Bronchial epithelial cell (primary cell): ENCODE results near the gene NELL1. TPM values are rescaled to one million over a fixed set of nuclear protein-coding genes. Genes with fewer than 3 reads are reported as not detected.
A peak's percentile ranks its signal among the peaks of the same experiment; 100 is the strongest.

ENCODE experiments used
- DNase-seq: peaks from one replicate; pipeline ENCODE4 v3.0.0-alpha.2; 2010; ENCODE audit warnings: low read depth
- FAIRE-seq: peaks from 2 replicates; lab custom pipeline; 2011; peaks lifted over from hg19 to GRCh38; lab: Jason Lieb, UNC
- H3K27me3 ChIP-seq: 2 replicates; pipeline ENCODE4 v1.5.1; 2011; ENCODE audit warnings: low read length; ENCODE audit not compliant: control insufficient read depth, insufficient read depth
- H3K36me3 ChIP-seq: 2 replicates; pipeline ENCODE4 v1.5.1; 2011; ENCODE audit warnings: low read length; ENCODE audit not compliant: control insufficient read depth, insufficient read depth
- H3K4me3 ChIP-seq: 2 replicates; pipeline ENCODE4 v1.5.1; 2011; ENCODE audit warnings: mild to moderate bottlenecking, low read depth, low read length, control low read depth
- CTCF ChIP-seq: IDR thresholded peaks from 2 replicates; pipeline ENCODE4 v1.5.1; 2011; ENCODE audit warnings: mild to moderate bottlenecking, moderate library complexity, low read length, control low read depth, inconsistent platforms; ENCODE audit not compliant: insufficient read depth, severe bottlenecking
- total RNA-seq: library from RNA; depleted of rRNA; stranded (reverse); fragments of >200 nt; gene quantifications from 2 replicates; pipeline ENCODE4 v1.2.1, GENCODE V29; 2014

The NELL1 gene
- total RNA-seq, 1 donor from 2014 or later, result not detected

- peak; percentile 23 for FAIRE-seq
Observed at GRCh38 chr11:21257461-21257860, 588.1 kb downstream of the NELL1 start.

GRCh38 chr11:21258414-21258813 is 589.0 kb downstream of the NELL1 start:
- DNase-seq (no peak), FAIRE-seq (no peak)
- H3K27me3 ChIP-seq, result no peaks in the 10 kb centered on the region
- TF ChIP-seq CTCF, result no peak
- no peaks in the 10 kb centered on the region for H3K36me3 ChIP-seq
- no peak overlapping the region for H3K4me3 ChIP-seq

More at GRCh38 chr11:21257461-21257860, 588.1 kb downstream of the NELL1 start:
- no peak for TF ChIP-seq CTCF
- Histone ChIP-seq H3K36me3 (no peaks in the 10 kb centered on the region), H3K4me3 (no peak overlapping the region), H3K27me3 (no peaks in the 10 kb centered on the region)
- DNase-seq, result no peak

DNA sequence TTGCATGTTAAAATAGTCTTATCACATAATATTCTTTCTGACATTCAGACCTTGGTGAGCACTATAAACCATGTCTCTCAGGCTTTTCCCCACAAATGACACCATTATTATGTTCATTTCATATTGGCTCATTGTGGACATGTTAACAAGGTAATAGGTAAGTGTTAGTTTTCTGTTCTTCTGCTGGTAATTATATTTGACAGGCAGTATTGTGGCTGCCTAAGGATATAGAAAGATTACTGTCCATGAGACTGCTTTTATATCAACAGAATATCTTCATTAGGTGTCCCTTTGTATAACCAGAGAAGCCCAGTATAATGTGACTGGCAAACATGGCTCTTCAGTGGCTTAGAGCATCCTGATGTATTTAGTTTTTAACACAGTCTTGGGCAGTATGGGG is 590.7 kb downstream of the NELL1 start:
- Histone ChIP-seq H3K36me3 (no peaks in the 10 kb centered on the region), H3K27me3 (no peaks in the 10 kb centered on the region), H3K4me3 (no peak overlapping the region)
- FAIRE-seq (no peak), DNase-seq (no peak)
- TF ChIP-seq CTCF, result no peak

DNA sequence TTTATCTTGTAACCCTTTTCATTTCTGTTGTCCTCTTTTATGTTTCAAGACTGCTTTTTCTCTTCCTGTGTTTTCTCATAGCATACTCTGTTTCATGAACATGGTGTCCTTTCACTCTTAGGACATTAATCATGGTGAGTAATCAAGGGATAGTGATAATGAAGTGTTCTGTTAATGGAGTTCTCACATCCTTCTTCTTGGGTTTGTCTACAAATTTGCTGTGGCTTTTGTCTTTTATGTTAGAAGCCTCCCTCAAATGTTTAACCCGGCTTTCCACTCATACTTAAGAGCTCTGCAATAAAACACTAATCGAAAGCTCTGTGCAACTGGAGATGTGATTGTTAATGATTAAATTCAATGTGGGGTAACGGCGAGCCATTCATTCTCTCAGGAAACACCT is 593.6 kb downstream of the NELL1 start:
- H3K4me3 ChIP-seq, result no peak overlapping the region
- FAIRE-seq, result no peak
- TF ChIP-seq CTCF, result no peak

GRCh38 chr11:21264125-21264524 is 594.7 kb downstream of the NELL1 start:
- H3K4me3 ChIP-seq, result no peak overlapping the region

More for the DNA sequence above, 593.6 kb downstream of the NELL1 start:
- no peaks in the 10 kb centered on the region for H3K36me3 ChIP-seq
- DNase-seq, result no peak
- H3K27me3 ChIP-seq, result no peaks in the 10 kb centered on the region

More at GRCh38 chr11:21264125-21264524, 594.7 kb downstream of the NELL1 start:
- Histone ChIP-seq H3K36me3 (no peaks in the 10 kb centered on the region), H3K27me3 (no peaks in the 10 kb centered on the region)
- FAIRE-seq (no peak), DNase-seq (no peak)
- TF ChIP-seq CTCF, result no peak
